Stomach (tissue), 9 donors: ENCODE data around the gene LFNG. TPM values are rescaled to one million over a fixed set of nuclear protein-coding genes. Genes with fewer than 3 reads are reported as not detected.
A peak's percentile ranks its signal among the peaks of the same experiment; 100 is the strongest.

ENCODE experiments used
- DNase-seq, 2 donors: peaks; one replicate each; pipeline versions ENCODE4 v3.0.0 to v3.0.0-alpha.2; 2013 to 2019
- H3K27ac ChIP-seq, 5 donors: fragments of 200-600 bp in 4 of 5; sonication (generic) in 4 of 5; one replicate each; pipeline ENCODE4 v1.5.1; 2013 to 2019; ENCODE audit warnings: mild to moderate bottlenecking in 1 of 5, moderate library complexity in 1 of 5
- H3K27me3 ChIP-seq, 3 donors: fragments of 200-600 bp; sonication (generic); one replicate each; pipeline ENCODE4 v1.5.1; 2017 to 2019; ENCODE audit warnings: mixed run types in 1 of 3
- H3K36me3 ChIP-seq, 4 donors: fragments of 200-600 bp; sonication (generic); 1 replicate in 3 of 4; 2 replicates in 1 of 4; pipeline ENCODE4 v1.5.1; 2016 to 2019
- H3K4me1 ChIP-seq, 4 donors: fragments of 200-600 bp; sonication (generic); one replicate each; pipeline ENCODE4 v1.5.1; 2016 to 2019
- H3K4me3 ChIP-seq, 4 donors: fragments of 200-600 bp; sonication (generic) in 3 of 4; one replicate each; pipeline ENCODE4 v1.5.1; 2016 to 2019; ENCODE audit warnings: mild to moderate bottlenecking in 1 of 4
- H3K9me3 ChIP-seq, 4 donors: fragments of 200-600 bp; sonication (generic); one replicate each; pipeline ENCODE4 v1.5.1; 2016 to 2019
- EP300 ChIP-seq: sonication (generic); formaldehyde crosslinking; IDR thresholded peaks from one replicate; pipeline ENCODE4 v1.6.1; 2017; ENCODE audit warnings: antibody characterized with exemption
- POLR2A ChIP-seq, 4 donors: fragments of 450-650 bp; IDR thresholded peaks; one replicate each; pipeline ENCODE4 v1.6.1; 2016; ENCODE audit warnings: antibody characterized with exemption in 4 of 4, control low read depth in 2 of 4, mild to moderate bottlenecking in 1 of 4, moderate library complexity in 1 of 4
- POLR2AphosphoS5 ChIP-seq, 3 donors: sonication (generic); formaldehyde crosslinking; IDR thresholded peaks; one replicate each; pipeline ENCODE4 v1.6.1; 2016; ENCODE audit warnings: antibody characterized with exemption in 3 of 3
- WGBS, 5 donors: extraction: QIAGEN DNeasy Blood & Tissue Kit in 3 of 5; methylation state at CpG; one replicate each; pipeline versions ENCODE4 v1.1.5 to v1.1.7; 2013 to 2018; 5-methylcytosine and 5-hydroxymethylcytosine counted together
- intact Hi-C: fragments of 100-400 bp; cut with DNase I; formaldehyde crosslinking; loops from one replicate; pipeline ENCODE4 v1.15.1; 2023; ENCODE audit warnings: low total_unique reads
- polyA plus RNA-seq, 3 donors: library from polyadenylated mRNA; stranded (reverse); fragments of 200-250 nt; gene quantifications; one replicate each; pipeline ENCODE4 v1.2.3, GENCODE V29; 2013
- total RNA-seq, 5 donors: library from RNA; depleted of rRNA; stranded (reverse); fragments of >200 nt; gene quantifications; one replicate each; pipeline versions ENCODE4 v1.1.0 to v1.2.3, GENCODE V29; 2014 to 2016
- TF ChIP-seq, protein P1 (sequence below), 7 experiments: fragments of 450-650 bp in 4 of 7; fragments of 200-600 bp in 3 of 7; sonication (generic) in 3 of 7; IDR thresholded peaks; one replicate each; pipeline ENCODE4 v1.5.1; 2016 to 2019; ENCODE audit warnings: antibody characterized with exemption in 7 of 7, control low read depth in 2 of 7, mild to moderate bottlenecking in 1 of 7
- donor health status: healthy with polysubstance abuse.
- donor health status: Bipolar disorder and iron deficiency.
- donor health status: healthy.

Gene LFNG
- total and polyA plus RNA-seq, 8 donors = 8.0 to 103 (median 17.4) TPM

DNA sequence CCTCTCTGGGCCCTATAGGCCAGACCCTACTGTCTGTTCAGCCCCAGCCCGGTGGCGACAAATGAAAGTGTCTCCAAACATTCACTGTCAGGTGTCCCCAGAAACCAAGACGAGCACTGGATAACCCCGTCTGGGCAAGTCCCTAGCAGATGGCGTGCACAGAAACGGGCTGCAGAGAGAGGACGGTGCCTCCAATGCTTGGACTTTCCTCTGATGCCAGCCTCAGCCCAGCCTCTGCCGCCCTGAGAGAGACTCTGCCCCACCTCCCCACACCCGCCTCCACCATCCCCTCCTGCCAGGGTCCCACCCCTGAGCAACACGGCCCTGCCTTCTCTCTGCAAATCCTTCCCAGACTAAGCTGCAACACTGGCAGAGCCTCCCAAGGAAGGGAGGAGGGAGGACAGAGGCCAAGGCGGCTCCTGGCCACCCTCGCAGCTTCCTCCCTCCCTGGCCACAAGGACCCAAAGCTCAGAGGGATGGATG, 7.4 kb upstream of the LFNG start:
- H3K36me3 ChIP-seq = no peaks in the 10 kb centered on the region
- H3K27me3 ChIP-seq = no peaks in the 10 kb centered on the region
- H3K27ac ChIP-seq = peak overlapping the region; percentile 34 to 81 (median 75)
- H3K4me1 ChIP-seq = peaks cover 31 to 57% (median 47%) of the 10 kb centered on the region in 4 donors
- H3K4me3 ChIP-seq = peak overlapping the region in 1 of 4 donors; percentile 14
- no peaks in the 10 kb centered on the region for H3K9me3 ChIP-seq
- WGBS, 5 donors = 9 to 27% (median 18%) methylated on average over 10 to 12 of the region's 12 CpGs
- intact Hi-C loops = no loop called here
- DNase-seq = peak in 1 of 2 donors; percentile 74
- no peak for TF ChIP-seq EP300
- peak in 2 of 3 donors; percentile 16 to 53 for TF ChIP-seq POLR2AphosphoS5 (IDR thresholded peaks at IDR 0.05)

DNA sequence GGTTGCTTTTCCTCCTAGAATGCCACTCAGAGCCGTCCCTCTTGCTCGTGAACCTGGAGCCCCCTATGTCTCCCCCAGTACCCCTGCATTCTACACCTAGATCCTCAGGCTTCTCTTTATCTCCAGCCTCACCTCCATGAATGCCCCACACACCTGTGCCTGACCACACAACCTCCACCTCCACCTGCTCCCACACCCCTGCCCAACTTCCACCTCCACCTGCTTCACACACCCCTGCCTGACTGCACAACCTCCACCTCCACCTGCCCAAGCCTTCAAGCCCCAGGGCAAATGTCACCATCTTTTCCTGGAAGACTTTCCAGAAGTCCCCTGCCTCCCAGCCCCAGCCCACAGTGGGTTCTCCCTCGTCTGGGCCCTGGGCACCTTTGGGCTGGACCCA, 6.9 kb upstream of the LFNG start:
- DNase-seq = no peak
- H3K9me3 ChIP-seq = no peaks in the 10 kb centered on the region
- H3K27ac ChIP-seq = peak overlapping the region in 3 of 5 donors; percentile 34 to 81 (median 75)
- TF ChIP-seq EP300 = no peak
- TF ChIP-seq, protein P1, sequence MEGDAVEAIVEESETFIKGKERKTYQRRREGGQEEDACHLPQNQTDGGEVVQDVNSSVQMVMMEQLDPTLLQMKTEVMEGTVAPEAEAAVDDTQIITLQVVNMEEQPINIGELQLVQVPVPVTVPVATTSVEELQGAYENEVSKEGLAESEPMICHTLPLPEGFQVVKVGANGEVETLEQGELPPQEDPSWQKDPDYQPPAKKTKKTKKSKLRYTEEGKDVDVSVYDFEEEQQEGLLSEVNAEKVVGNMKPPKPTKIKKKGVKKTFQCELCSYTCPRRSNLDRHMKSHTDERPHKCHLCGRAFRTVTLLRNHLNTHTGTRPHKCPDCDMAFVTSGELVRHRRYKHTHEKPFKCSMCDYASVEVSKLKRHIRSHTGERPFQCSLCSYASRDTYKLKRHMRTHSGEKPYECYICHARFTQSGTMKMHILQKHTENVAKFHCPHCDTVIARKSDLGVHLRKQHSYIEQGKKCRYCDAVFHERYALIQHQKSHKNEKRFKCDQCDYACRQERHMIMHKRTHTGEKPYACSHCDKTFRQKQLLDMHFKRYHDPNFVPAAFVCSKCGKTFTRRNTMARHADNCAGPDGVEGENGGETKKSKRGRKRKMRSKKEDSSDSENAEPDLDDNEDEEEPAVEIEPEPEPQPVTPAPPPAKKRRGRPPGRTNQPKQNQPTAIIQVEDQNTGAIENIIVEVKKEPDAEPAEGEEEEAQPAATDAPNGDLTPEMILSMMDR (IDR thresholded peaks at IDR 0.05) = no peak
- no peak for TF ChIP-seq POLR2AphosphoS5 (IDR thresholded peaks at IDR 0.05)
- no peak for TF ChIP-seq POLR2A (IDR thresholded peaks at IDR 0.05)
- H3K27me3 ChIP-seq = no peaks in the 10 kb centered on the region
- peaks cover 31 to 55% (median 49%) of the 10 kb centered on the region in 4 donors for H3K4me1 ChIP-seq
- intact Hi-C loops = no loop called here
- WGBS, 5 donors = 72 to 90% (median 80%) methylated on average over 3 of the region's 3 CpGs
- H3K4me3 ChIP-seq = no peak overlapping the region
- no peaks in the 10 kb centered on the region for H3K36me3 ChIP-seq

DNA sequence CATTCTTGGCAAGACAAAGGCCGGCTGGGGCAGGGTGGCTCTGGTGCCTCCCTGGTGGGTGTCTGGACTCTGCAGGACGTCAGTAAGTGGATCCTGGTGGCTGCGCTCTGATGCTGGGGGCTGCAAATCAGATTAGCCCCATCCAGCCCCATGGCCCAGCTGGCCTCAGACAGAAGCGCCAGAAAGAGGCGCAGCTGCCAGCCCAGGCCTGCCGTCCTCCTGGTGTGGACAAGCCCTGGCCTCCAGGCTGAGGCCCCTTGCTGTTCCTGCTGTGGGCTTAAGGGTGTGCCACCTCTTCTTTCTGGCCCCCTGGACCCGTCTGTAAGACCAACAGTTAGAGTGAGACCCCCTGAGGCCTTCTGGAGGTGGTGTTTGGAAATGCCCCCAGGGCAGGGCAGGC, 5.9 kb upstream of the LFNG start:
- TF ChIP-seq EP300 (no peak), POLR2AphosphoS5 (IDR thresholded peaks at IDR 0.05) (no peak), POLR2A (IDR thresholded peaks at IDR 0.05) (no peak)
- TF ChIP-seq, protein P1 (IDR thresholded peaks at IDR 0.05) = no peak
- DNase-seq = peak in 1 of 2 donors; percentile 72
- intact Hi-C loops = no loop called here
- Histone ChIP-seq H3K27me3 (peaks cover 0 to 6% (median 0%) of the 10 kb centered on the region in 3 donors), H3K9me3 (no peaks in the 10 kb centered on the region), H3K27ac (no peak overlapping the region), H3K36me3 (no peaks in the 10 kb centered on the region), H3K4me3 (no peak overlapping the region), H3K4me1 (peaks cover 30 to 54% (median 51%) of the 10 kb centered on the region in 4 donors)
- WGBS, 5 donors = 95 to 99% (median 96%) methylated on average over 7 of the region's 7 CpGs; no CpG with 5 or more reads in 1 of the 5 donors

DNA sequence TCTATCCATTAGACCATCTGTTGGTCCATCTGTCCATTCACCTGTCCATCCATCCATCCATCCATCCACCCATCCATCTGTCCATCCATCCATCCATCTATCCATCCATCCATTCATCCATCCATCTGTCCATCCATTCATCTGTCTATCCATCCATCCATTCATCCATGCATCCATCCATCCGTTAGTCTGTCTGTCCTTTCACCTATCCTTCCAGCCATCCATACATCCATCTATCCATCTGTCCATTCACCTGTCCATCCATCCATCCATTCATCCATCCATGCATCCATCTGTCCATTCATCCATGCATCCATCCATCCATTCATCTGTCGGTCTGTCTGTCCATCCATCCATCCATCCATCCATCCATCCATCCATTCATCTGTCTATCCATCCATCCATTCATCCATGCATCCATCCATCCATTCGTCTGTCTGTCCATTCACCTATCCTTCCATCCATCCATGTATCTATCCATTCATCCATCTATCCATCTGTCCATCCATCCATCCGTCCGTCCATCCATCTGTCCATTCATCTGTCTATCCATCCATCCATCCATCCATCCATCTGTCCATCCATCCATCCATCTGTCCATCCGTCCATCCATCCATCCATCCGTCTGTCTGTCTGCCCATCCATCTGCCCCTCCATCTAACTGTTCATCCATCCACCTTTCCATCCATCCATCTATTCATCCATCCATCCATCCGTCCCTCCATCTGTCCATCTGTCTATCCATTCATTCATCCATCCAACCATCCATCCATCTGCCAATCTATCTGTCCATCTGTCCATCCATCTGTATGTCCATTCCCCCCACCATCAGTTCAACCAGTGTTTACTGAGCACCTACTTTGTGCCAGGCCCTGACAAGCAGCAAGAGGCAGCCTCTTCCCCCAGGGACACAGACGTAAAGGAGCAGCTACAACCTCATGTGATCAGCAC, 4.8 kb upstream of the LFNG start:
- 79 to 95% (median 85%) methylated on average over 9 of the region's 9 CpGs for WGBS, 5 donors
- no peaks in the 10 kb centered on the region for H3K9me3 ChIP-seq
- H3K4me1 ChIP-seq = peaks cover 37 to 52% (median 47%) of the 10 kb centered on the region in 4 donors
- no peak overlapping the region for H3K4me3 ChIP-seq
- no peak for TF ChIP-seq POLR2AphosphoS5 (IDR thresholded peaks at IDR 0.05)
- TF ChIP-seq, protein P1 (IDR thresholded peaks at IDR 0.05) = no peak
- no peak for TF ChIP-seq EP300
- no peak for TF ChIP-seq POLR2A (IDR thresholded peaks at IDR 0.05)
- no peak for DNase-seq
- peaks cover 0 to 12% (median 0%) of the 10 kb centered on the region in 3 donors for H3K27me3 ChIP-seq
- intact Hi-C loops = no loop called here
- H3K36me3 ChIP-seq = no peaks in the 10 kb centered on the region
- no peak overlapping the region for H3K27ac ChIP-seq
